Measurements from ENCODE around the gene RCOR2.

RCOR2 gene

GRCh38 chr11:63945477-63946163 lies 28.7 kb upstream of the RCOR2 start:
- peak overlapping the region; percentile 27; the same call in 1 of the 2 replicates for H3K4me3 ChIP-seq (ENCODE audit: low read length)
- DNase-seq (ENCODE audit: low read depth) = peak; percentile 80
- peak; percentile 77 for TF ChIP-seq CTCF (conservative IDR thresholded peaks at IDR 0.05; ENCODE audit: low read length)

GRCh38 chr11:63944987-63945386 lies 28.0 kb upstream of the RCOR2 start:
- no peak for TF ChIP-seq CTCF (conservative IDR thresholded peaks at IDR 0.05; ENCODE audit: low read length)

GRCh38 chr11:63942803-63943202 lies 25.8 kb upstream of the RCOR2 start:
- H3K4me3 ChIP-seq (ENCODE audit: low read length) = no peak overlapping the region
- no peak for DNase-seq (ENCODE audit: low read depth)
- no peak for TF ChIP-seq CTCF (conservative IDR thresholded peaks at IDR 0.05; ENCODE audit: low read length)

More at GRCh38 chr11:63944987-63945386, 28.0 kb upstream of the RCOR2 start:
- peak; percentile 45 for DNase-seq (ENCODE audit: low read depth)
- peak overlapping the region; percentile 27; the same call in 1 of the 2 replicates for H3K4me3 ChIP-seq (ENCODE audit: low read length)

GRCh38 chr11:63941901-63942300 lies 24.9 kb upstream of the RCOR2 start:
- no peak for TF ChIP-seq CTCF (conservative IDR thresholded peaks at IDR 0.05; ENCODE audit: low read length)
- DNase-seq (ENCODE audit: low read depth) = no peak
- no peak overlapping the region for H3K4me3 ChIP-seq (ENCODE audit: low read length)

- no peak for DNase-seq (ENCODE audit: low read depth)
- TF ChIP-seq CTCF (conservative IDR thresholded peaks at IDR 0.05; ENCODE audit: low read length) = no peak
- H3K4me3 ChIP-seq (ENCODE audit: low read length) = no peak overlapping the region
Measured at GRCh38 chr11:63940786-63941185, 23.8 kb upstream of the RCOR2 start.

GRCh38 chr11:63939397-63939891 lies 22.5 kb upstream of the RCOR2 start:
- peak; percentile 18; the same call in 1 of the 2 replicates for TF ChIP-seq CTCF (conservative IDR thresholded peaks at IDR 0.05; ENCODE audit: low read length)
- no peak for DNase-seq (ENCODE audit: low read depth)

More at GRCh38 chr11:63939397-63939891, 22.5 kb upstream of the RCOR2 start:
- H3K4me3 ChIP-seq (ENCODE audit: low read length) = peak overlapping the region; percentile 88

All from AG10803 (cell line).